NCI-H82 treated with DMSO at 0.1 percent for 48 hours (cell line): ENCODE data around the gene OTC.

ENCODE experiments used
- DNase-seq: peaks from one replicate; lab custom pipeline; 2025; ENCODE audit not compliant: unreplicated experiment; lab: John Stamatoyannopoulos, UW

OTC gene

GRCh38 chrX:38465686-38466085 lies 113.3 kb downstream of the OTC start:
- DNase-seq: no peak

GRCh38 chrX:38468563-38469157 lies 116.3 kb downstream of the OTC start:
- DNase-seq: no peak
